ENCODE data around the gene NUTM2A. TPM values are rescaled to one million over a fixed set of nuclear protein-coding genes. Genes with fewer than 3 reads are reported as not detected.
"Not testable (repeated sequence)": the region's sequence is repeated elsewhere in the genome, so short reads cannot be mapped to it uniquely, and the experiment has no call there.

The NUTM2A gene, protein sequence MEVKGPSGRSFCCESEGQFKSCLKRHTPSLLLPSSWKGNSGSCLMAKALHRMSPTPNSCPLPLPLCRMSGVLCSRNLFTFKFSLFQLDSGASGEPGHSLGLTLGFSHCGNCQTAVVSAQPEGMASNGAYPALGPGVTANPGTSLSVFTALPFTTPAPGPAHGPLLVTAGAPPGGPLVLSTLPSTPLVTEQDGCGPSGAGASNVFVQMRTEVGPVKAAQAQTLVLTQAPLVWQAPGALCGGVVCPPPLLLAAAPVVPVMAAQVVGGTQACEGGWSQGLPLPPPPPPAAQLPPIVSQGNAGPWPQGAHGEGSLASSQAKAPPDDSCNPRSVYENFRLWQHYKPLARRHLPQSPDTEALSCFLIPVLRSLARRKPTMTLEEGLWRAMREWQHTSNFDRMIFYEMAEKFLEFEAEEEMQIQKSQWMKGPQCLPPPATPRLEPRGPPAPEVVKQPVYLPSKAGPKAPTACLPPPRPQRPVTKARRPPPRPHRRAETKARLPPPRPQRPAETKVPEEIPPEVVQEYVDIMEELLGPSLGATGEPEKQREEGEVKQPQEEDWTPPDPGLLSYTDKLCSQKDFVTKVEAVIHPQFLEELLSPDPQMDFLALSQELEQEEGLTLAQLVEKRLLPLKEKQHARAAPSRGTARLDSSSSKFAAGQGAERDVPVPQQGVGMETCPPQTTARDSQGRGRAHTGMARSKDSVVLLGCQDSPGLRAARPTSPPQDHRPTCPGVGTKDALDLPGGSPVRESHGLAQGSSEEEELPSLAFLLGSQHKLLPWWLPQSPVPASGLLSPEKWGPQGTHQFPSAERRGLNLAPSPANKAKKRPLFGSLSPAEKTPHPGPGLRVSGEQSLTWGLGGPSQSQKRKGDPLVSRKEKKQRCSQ
- polyA plus RNA-seq (2013, experiment 1 of 2): 0.78 TPM
- polyA plus RNA-seq (2013, experiment 2 of 2): 0.75 TPM

GRCh38 chr10:87225148-87225547, at the start of gene NUTM2A:
Gene NUTM2A (plus strand): TSS chr10:87225448. CDS start chr10:87225831, 383 bp downstream.
- H2BK15ac ChIP-seq (ENCODE audit: low read length); H4K91ac ChIP-seq (ENCODE audit: low read depth, low read length, poor library complexity); H3K18ac ChIP-seq (ENCODE audit: low read length): not testable (repeated sequence)

GRCh38 chr10:87177587-87177986, 47.7 kb upstream of the NUTM2A start:
- H3K14ac ChIP-seq (ENCODE audit: low read length); H3K4me1 ChIP-seq (ENCODE audit: control insufficient read depth in 2 of 2, insufficient read depth in 1 of 2, low read depth in 1 of 2, low read length in 2 of 2); H2BK12ac ChIP-seq (ENCODE audit: low read length); H3K4me2 ChIP-seq (ENCODE audit: insufficient read depth, low read length, poor library complexity, severe bottlenecking); H3K9me3 ChIP-seq (replicated peaks in 1 of 2; ENCODE audit: control insufficient read depth in 2 of 2, insufficient read depth in 1 of 2, low read depth in 1 of 2, low read length in 2 of 2); H3K9ac ChIP-seq (ENCODE audit: low read depth, low read length, poor library complexity); H4K8ac ChIP-seq (ENCODE audit: low read depth, low read length); H2BK5ac ChIP-seq (ENCODE audit: low read length); H3K4me3 ChIP-seq (ENCODE audit: low read length in 2 of 2); H3K36me3 ChIP-seq (replicated peaks in 1 of 2; ENCODE audit: control insufficient read depth in 2 of 2, insufficient read depth in 2 of 2, low read length in 2 of 2); H3K23ac ChIP-seq (ENCODE audit: low read depth, low read length, poor library complexity); H2AFZ ChIP-seq (ENCODE audit: low read length); H4K91ac ChIP-seq (ENCODE audit: low read depth, low read length, poor library complexity); DNase-seq (ENCODE audit: low spot score); H2BK15ac ChIP-seq (ENCODE audit: low read length); H3K79me1 ChIP-seq (ENCODE audit: low read depth, low read length); H3K4ac ChIP-seq (ENCODE audit: low read length); H3K27me3 ChIP-seq (ENCODE audit: control insufficient read depth in 3 of 3, insufficient read depth in 3 of 3, low read depth in 1 of 3, low read length in 3 of 3); H2AK5ac ChIP-seq (ENCODE audit: low read depth, low read length); H2BK120ac ChIP-seq (ENCODE audit: low read depth, low read length); H3K18ac ChIP-seq (ENCODE audit: low read length); H3K27ac ChIP-seq (replicated peaks; ENCODE audit: low read length): not testable (repeated sequence)
- no CpG with 5 or more reads among the region's 3 CpGs for WGBS, 2 donors (ENCODE audit: extremely low coverage in 2 of 2, insufficient read length in 2 of 2, insufficient replicate concordance in 1 of 2)

More at GRCh38 chr10:87225148-87225547, at the start of gene NUTM2A:
- H3K4me2 ChIP-seq (ENCODE audit: insufficient read depth, low read length, poor library complexity, severe bottlenecking); H2BK12ac ChIP-seq (ENCODE audit: low read length); H3K4me3 ChIP-seq (ENCODE audit: low read length in 2 of 2); DNase-seq (ENCODE audit: low spot score); H2BK120ac ChIP-seq (ENCODE audit: low read depth, low read length); H2AFZ ChIP-seq (ENCODE audit: low read length); H3K79me1 ChIP-seq (ENCODE audit: low read depth, low read length); H3K27me3 ChIP-seq (ENCODE audit: control insufficient read depth in 3 of 3, insufficient read depth in 3 of 3, low read depth in 1 of 3, low read length in 3 of 3); H2AK5ac ChIP-seq (ENCODE audit: low read depth, low read length); H3K23ac ChIP-seq (ENCODE audit: low read depth, low read length, poor library complexity); H3K27ac ChIP-seq (replicated peaks; ENCODE audit: low read length); H4K8ac ChIP-seq (ENCODE audit: low read depth, low read length); H3K9me3 ChIP-seq (replicated peaks in 1 of 2; ENCODE audit: control insufficient read depth in 2 of 2, insufficient read depth in 1 of 2, low read depth in 1 of 2, low read length in 2 of 2); H3K4me1 ChIP-seq (ENCODE audit: control insufficient read depth in 2 of 2, insufficient read depth in 1 of 2, low read depth in 1 of 2, low read length in 2 of 2); H2BK5ac ChIP-seq (ENCODE audit: low read length); H3K14ac ChIP-seq (ENCODE audit: low read length); H3K36me3 ChIP-seq (replicated peaks in 1 of 2; ENCODE audit: control insufficient read depth in 2 of 2, insufficient read depth in 2 of 2, low read length in 2 of 2); H3K9ac ChIP-seq (ENCODE audit: low read depth, low read length, poor library complexity); H3K4ac ChIP-seq (ENCODE audit: low read length): not testable (repeated sequence)
- WGBS, 2 donors (ENCODE audit: extremely low coverage in 2 of 2, insufficient read length in 2 of 2, insufficient replicate concordance in 1 of 2): no CpG with 5 or more reads among the region's 3 CpGs

DNA sequence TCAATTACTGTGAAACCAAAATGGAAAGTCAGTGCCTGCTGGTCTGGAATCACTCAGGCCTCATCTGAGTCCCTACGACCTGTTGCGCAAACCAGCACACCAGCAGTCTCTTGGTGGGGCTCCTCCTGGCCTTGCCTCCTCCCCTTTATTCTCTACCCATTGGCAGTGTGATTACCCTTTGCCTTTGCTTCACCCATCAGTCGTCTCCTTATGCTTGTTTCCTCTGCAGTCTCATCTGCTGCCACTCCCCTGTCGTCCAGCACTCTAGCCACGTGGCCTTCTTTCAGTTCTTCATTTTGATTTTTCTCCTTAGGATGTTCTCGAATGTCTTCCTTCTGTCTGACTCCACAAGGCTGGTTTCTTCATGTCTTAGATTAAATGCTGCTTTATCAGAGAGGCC, 40.8 kb upstream of the NUTM2A start:
- not testable (repeated sequence) for H2BK120ac ChIP-seq (ENCODE audit: low read depth, low read length); H2BK5ac ChIP-seq (ENCODE audit: low read length); H3K4me1 ChIP-seq (ENCODE audit: control insufficient read depth in 2 of 2, insufficient read depth in 1 of 2, low read depth in 1 of 2, low read length in 2 of 2); H3K27ac ChIP-seq (replicated peaks; ENCODE audit: low read length); H4K8ac ChIP-seq (ENCODE audit: low read depth, low read length); H3K27me3 ChIP-seq (ENCODE audit: control insufficient read depth in 3 of 3, insufficient read depth in 3 of 3, low read depth in 1 of 3, low read length in 3 of 3); H2AFZ ChIP-seq (ENCODE audit: low read length); H2BK12ac ChIP-seq (ENCODE audit: low read length); H3K18ac ChIP-seq (ENCODE audit: low read length); H2BK15ac ChIP-seq (ENCODE audit: low read length); DNase-seq (ENCODE audit: low spot score); H3K9ac ChIP-seq (ENCODE audit: low read depth, low read length, poor library complexity); H3K79me1 ChIP-seq (ENCODE audit: low read depth, low read length); H2AK5ac ChIP-seq (ENCODE audit: low read depth, low read length); H3K4me3 ChIP-seq (ENCODE audit: low read length in 2 of 2); H3K4me2 ChIP-seq (ENCODE audit: insufficient read depth, low read length, poor library complexity, severe bottlenecking); H3K9me3 ChIP-seq (replicated peaks in 1 of 2; ENCODE audit: control insufficient read depth in 2 of 2, insufficient read depth in 1 of 2, low read depth in 1 of 2, low read length in 2 of 2); H3K4ac ChIP-seq (ENCODE audit: low read length); H3K14ac ChIP-seq (ENCODE audit: low read length); H3K23ac ChIP-seq (ENCODE audit: low read depth, low read length, poor library complexity); H4K91ac ChIP-seq (ENCODE audit: low read depth, low read length, poor library complexity)
- peaks cover 0 to 35% of the 10 kb centered on the region in 2 donors for H3K36me3 ChIP-seq (replicated peaks in 1 of 2; ENCODE audit: control insufficient read depth in 2 of 2, insufficient read depth in 2 of 2, low read length in 2 of 2)
- WGBS, 2 donors (ENCODE audit: extremely low coverage in 2 of 2, insufficient read length in 2 of 2, insufficient replicate concordance in 1 of 2): no CpG with 5 or more reads among the region's 6 CpGs

DNA sequence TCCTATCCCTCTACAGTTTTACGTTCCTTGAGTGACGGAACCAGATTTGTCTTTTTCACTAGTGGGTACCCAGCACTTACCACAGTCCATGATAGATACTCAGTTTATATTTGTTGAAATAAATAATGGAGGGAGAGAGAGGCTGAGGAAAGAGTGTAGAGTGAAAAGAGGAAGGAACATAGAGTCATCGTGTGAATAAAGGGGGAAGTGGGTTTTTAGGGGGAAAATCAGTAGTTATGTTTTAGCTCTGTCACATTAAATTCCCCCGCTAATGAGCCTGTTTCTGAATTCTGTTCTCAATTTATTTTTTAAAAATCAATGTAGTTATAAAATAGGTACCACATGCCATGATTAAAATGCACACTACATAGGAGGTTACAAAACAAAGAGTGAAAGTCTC, 39.2 kb upstream of the NUTM2A start:
- not testable (repeated sequence) for H3K27ac ChIP-seq (replicated peaks; ENCODE audit: low read length); H2BK12ac ChIP-seq (ENCODE audit: low read length); H2BK15ac ChIP-seq (ENCODE audit: low read length); H3K79me1 ChIP-seq (ENCODE audit: low read depth, low read length); H4K8ac ChIP-seq (ENCODE audit: low read depth, low read length); H3K4ac ChIP-seq (ENCODE audit: low read length); H3K4me2 ChIP-seq (ENCODE audit: insufficient read depth, low read length, poor library complexity, severe bottlenecking); H2BK5ac ChIP-seq (ENCODE audit: low read length); H3K9ac ChIP-seq (ENCODE audit: low read depth, low read length, poor library complexity); H3K23ac ChIP-seq (ENCODE audit: low read depth, low read length, poor library complexity); DNase-seq (ENCODE audit: low spot score); H3K14ac ChIP-seq (ENCODE audit: low read length); H3K27me3 ChIP-seq (ENCODE audit: control insufficient read depth in 3 of 3, insufficient read depth in 3 of 3, low read depth in 1 of 3, low read length in 3 of 3); H3K4me1 ChIP-seq (ENCODE audit: control insufficient read depth in 2 of 2, insufficient read depth in 1 of 2, low read depth in 1 of 2, low read length in 2 of 2); H2AK5ac ChIP-seq (ENCODE audit: low read depth, low read length); H3K18ac ChIP-seq (ENCODE audit: low read length); H3K9me3 ChIP-seq (replicated peaks in 1 of 2; ENCODE audit: control insufficient read depth in 2 of 2, insufficient read depth in 1 of 2, low read depth in 1 of 2, low read length in 2 of 2); H2AFZ ChIP-seq (ENCODE audit: low read length); H3K4me3 ChIP-seq (ENCODE audit: low read length in 2 of 2); H4K91ac ChIP-seq (ENCODE audit: low read depth, low read length, poor library complexity); H2BK120ac ChIP-seq (ENCODE audit: low read depth, low read length)
- peaks cover 0 to 39% of the 10 kb centered on the region in 2 donors for H3K36me3 ChIP-seq (replicated peaks in 1 of 2; ENCODE audit: control insufficient read depth in 2 of 2, insufficient read depth in 2 of 2, low read length in 2 of 2)
- no CpG with 5 or more reads among the region's 4 CpGs for WGBS, 2 donors (ENCODE audit: extremely low coverage in 2 of 2, insufficient read length in 2 of 2, insufficient replicate concordance in 1 of 2)
